CD4-positive, alpha-beta T cell treated with Interferon alpha-2 for 1 hour (primary cell): Measurements from ENCODE around the gene CD82.
"Not testable (repeated sequence)": the region's sequence is repeated elsewhere in the genome, so short reads cannot be mapped to it uniquely, and the experiment has no call there.

Source experiments
- DNase-seq, 2 donors: peaks; one replicate each; pipeline ENCODE4 v3.0.0-alpha.2; 2020 to 2022

CD82 gene

DNA sequence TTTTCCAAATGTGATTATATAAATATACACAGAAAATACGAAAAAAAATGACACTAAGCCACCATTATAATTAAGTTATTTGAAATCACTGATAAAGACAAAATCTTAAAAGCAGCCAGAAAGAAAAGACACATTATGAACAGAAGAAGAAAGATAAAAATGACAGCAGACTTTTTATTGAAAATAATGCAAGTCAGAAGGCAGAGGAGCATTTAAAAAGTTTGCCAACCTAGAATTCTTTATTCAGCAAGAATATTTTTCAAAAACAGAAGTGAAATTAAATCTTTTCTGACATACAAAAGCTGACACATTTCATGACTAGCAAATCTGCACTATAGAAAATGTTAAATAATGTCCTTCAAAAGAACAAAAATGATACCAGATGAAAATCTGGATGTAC is 77.8 kb downstream of the CD82 start:
- DNase-seq: no peak

DNA sequence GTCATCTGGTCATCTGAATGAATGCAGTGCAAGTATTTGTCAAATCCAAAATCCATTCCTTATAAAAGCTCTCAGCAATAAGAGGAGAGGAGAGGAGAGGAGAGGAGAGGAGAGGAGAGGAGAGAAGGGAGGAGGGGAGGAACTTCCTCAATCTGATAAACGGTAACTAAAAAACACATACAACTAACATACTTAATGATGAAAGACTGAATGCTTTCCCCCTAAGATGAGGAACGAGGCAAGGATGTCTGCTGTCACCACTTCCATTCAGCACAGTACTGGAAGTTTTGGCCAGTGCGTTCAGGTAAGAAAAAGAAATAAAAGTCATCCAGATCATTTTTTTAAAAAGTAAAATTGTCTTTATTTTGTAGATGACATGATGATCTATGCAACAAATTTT is 80.4 kb downstream of the CD82 start:
- no peak for DNase-seq

DNA sequence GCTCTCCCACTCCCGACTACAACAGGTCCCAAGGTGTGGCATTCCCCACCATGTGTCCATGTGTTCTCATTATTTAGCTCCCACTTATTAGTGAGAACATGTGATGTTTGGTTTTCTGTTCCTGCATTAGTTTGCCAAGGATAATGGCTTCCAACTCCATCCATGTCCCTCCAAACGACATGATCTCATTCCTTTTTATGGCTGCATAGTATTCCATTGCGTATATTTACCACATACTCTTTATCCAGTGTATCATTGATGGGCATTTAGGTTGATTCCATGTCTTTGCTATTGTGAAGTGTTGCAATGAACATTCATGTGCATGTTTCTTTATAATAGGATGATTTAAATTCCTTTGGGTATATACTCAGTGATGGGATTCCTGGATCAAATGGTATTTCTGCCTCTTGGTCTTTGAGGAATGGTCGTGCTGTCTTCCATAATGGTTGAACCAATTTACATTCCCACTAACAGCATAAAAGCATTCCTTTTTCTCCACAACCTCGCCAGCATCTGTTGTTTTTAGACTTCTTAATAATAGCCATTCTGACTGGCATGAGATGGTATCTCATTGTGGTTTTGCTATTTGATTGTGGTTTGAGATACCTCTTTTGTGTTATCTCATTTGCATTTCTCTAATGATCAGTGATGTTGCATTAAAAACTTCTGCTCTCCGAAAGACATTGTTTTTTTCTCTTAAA is 81.9 kb downstream of the CD82 start:
- not testable (repeated sequence) for DNase-seq

DNA sequence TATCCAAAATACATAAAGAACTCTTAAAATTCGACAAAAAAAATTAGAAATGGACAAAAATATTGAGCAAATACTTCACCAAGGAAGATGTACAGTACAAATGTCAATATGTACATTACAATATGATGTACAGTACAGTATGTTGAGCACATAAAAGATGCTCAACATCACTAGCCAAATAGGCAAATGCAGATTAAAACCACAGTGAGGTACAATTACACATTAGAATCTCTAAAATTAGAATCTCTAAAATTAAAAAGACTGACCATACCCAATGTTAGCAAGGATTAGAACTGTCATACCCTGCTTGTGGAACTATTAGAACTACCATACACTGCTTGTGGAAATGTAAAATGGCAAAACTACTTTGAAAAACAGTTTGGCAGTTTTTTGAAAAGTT is 82.6 kb downstream of the CD82 start:
- no peak for DNase-seq

DNA sequence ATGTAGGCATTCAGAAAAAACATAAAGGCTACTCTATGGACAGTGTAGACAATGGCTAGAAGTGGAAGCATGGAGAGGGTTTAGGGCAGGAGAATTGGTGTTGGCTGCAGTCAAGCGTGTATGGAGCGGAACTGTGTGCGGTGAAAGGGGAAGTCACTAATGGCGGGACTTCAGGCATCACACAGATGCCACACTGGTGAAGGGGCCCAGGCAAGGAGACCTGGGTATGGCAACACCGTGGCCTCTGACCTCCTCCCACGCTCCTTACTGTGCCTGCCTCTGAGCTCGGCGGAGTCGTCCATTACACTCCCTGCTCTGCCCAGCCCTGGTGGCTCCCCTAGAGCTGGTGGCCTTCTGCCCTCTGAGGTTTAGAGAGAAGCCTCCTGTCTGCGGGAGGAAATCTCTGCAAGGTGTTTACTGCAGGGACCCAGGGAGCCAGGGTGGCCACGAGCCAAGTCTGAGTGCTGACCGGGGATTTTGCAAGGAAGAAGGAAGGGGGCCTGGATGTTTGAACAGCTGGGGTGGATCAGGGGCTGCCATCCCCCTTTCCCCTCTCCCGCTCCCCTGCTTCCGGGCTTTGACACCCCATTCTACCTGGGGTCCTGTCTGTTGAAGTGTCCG is 86.2 kb downstream of the CD82 start:
- no peak for DNase-seq

DNA sequence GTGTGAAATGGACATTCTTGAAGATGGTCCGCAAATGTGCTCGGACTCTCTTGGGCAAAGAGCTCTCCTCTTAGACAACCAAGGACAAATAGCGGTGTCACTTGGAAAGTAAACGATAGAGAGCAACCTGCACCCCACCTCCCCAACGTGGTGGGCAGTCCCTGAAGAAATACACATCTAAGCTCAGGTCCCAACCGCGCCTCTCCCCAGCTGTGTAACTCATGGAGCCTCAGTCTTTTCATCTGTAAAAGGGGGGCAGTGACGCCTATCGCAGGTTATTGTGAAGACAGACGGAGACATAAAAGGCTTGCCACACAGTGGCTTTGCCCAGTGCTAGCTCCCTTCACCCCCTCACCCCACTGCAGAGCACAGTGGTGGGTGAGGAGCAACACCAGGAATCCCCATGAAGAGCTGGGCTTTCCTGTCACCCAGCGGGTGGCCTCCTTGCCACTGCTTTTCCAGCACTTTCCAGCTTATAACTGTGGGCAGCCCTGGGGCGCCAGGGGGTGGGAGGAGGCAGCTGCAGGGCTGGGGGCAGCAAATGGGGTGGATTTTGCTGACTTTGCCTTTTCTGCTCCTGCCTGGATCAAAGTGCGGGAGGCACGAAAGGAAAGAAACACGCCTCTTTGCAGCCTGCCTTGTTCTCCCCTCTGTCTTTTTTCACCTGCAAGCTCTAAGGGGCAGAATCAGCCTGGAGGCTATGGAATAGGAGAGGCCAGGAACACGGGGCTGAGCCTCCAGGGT is 87.6 kb downstream of the CD82 start:
- no peak for DNase-seq

- DNase-seq: no peak
Observed at GRCh38 chr11:44654057-44654456, 88.6 kb downstream of the CD82 start.

GRCh38 chr11:44654596-44654995 is 89.1 kb downstream of the CD82 start:
- no peak for DNase-seq

DNA sequence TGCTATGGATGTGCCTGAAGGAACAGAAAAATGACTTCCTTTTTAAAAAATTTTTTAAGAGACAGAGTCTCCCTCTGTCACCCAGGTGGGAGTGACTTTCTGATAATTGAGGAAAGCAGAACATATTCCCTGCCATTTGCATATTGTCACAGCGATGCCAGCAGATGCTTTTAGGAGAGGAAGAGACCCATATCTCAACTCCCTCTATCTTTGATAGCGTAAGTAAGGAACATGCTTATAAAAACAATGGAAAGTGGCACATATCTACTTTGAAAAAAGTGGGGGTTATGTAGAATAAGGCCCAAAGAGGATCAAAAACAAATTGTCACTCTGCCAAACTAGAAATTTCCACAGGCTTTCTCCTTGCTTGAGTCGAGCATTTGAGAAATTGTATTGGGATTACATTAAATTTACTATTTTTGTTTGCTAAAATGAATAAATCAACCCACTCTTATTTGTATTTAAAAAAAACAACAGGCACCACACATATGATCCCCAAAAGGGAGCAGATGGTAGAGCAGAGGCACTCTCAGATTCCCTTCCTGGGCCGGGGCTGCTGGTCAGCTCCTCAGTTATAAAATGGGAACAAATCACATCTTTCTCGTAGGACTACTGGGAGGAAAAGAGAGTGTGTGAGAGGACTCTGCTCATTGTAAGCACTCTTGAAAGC is 92.5 kb downstream of the CD82 start:
- no peak for DNase-seq

DNA sequence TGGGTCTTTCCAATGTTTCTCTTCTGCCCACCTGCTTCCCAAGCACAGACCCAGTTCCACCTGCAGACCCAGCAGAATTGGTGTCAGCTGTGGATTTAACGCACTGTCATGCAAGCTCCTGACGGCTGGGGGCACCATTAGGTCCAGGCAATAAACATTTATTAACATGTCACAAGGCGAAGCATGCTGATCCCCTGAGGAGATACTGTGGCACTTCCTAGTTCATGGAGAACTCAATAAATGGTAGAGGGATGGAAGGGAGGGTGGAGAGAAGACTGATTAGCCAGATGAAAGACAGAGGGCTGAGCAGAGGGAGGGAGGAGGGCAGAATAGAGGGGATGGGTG is 93.0 kb downstream of the CD82 start:
- DNase-seq: peak in 1 of 2 donors; percentile 54

DNA sequence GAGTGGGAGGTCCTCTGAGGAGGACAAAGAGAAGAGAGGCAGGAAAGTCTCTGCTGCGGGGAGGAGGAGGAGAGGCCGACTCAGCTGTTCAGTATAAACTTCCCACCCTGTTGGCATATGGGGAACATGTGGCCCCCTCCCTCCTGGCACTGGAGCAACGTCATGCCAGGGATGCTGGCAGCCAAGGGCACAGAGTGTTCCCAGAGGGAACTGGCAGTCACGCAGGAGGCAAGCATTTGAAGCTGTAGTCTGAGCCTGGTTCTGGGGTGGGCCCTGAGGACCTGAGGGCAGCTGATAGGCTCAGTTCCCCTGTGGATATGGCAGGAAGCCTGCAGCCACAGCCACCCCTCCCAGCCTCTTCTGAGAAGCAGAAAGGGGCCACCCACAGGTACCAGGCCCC is 94.2 kb downstream of the CD82 start:
- DNase-seq: no peak

- not testable (repeated sequence) for DNase-seq
Observed at GRCh38 chr11:44660535-44660934, 95.1 kb downstream of the CD82 start.

- DNase-seq: no peak
Observed at GRCh38 chr11:44661311-44661717, 95.9 kb downstream of the CD82 start.
